ENCODE measurements around the gene ERCC6. TPM values are rescaled to one million over a fixed set of nuclear protein-coding genes. Genes with fewer than 3 reads are reported as not detected.
A peak's percentile ranks its signal among the peaks of the same experiment; 100 is the strongest.

ERCC6 gene
- polyA plus RNA-seq (2013, experiment 1 of 2) = 3.9 TPM
- polyA plus RNA-seq (2013, experiment 2 of 2) = 4.5 TPM

- peak within 1 kb of the TSS in 1 of 2 experiments; percentile 76 for H2BK12ac ChIP-seq (ENCODE audit: low read length in 2 of 2)
- H2BK120ac ChIP-seq (ENCODE audit: low read depth, low read length) = no peak within 1 kb of the TSS
- H2BK15ac ChIP-seq (ENCODE audit: low read depth, poor library complexity, severe bottlenecking) = no peak within 1 kb of the TSS
- H3K4me1 ChIP-seq (ENCODE audit: control insufficient read depth, insufficient read depth, low read depth, low read length) = peaks cover 13% of the 10 kb centered on the region
- peaks cover 23% of the 10 kb centered on the region for H3K79me1 ChIP-seq (replicated peaks; ENCODE audit: low read length, poor library complexity, severe bottlenecking)
- peak within 1 kb of the TSS; percentile 2 for H3K27ac ChIP-seq (ENCODE audit: low read length, poor library complexity, severe bottlenecking)
- H3K9me3 ChIP-seq (ENCODE audit: control insufficient read depth, low read length) = no peaks in the 10 kb centered on the region
- H3K9ac ChIP-seq (ENCODE audit: low read length) = peak within 1 kb of the TSS; percentile 98
- H3K27me3 ChIP-seq (ENCODE audit: control insufficient read depth in 1 of 2, insufficient read depth in 1 of 2, low read length in 2 of 2) = no peaks in the 10 kb centered on the region
- H4K8ac ChIP-seq (ENCODE audit: low read length) = peak within 1 kb of the TSS; percentile 72
- peak within 1 kb of the TSS; percentile 57 to 72 for H3K4ac ChIP-seq (ENCODE audit: low read depth in 1 of 2, low read length in 2 of 2)
- peak within 1 kb of the TSS in 1 of 2 experiments; percentile 68 for H3K14ac ChIP-seq (ENCODE audit: low read length in 2 of 2)
- peak within 1 kb of the TSS; percentile 76 to 86 for H3K4me3 ChIP-seq (ENCODE audit: insufficient read depth in 1 of 2, low read depth in 1 of 2, low read length in 2 of 2)
- H3K36me3 ChIP-seq (ENCODE audit: control insufficient read depth in 1 of 2, insufficient read depth in 2 of 2, low read depth in 1 of 2, low read length in 2 of 2) = peaks cover 0 to 7% of the 10 kb centered on the region in 2 experiments
- peak within 1 kb of the TSS; percentile 83 for H2AFZ ChIP-seq (ENCODE audit: low read depth, low read length)
- H4K91ac ChIP-seq (ENCODE audit: low read length) = no peak within 1 kb of the TSS
- WGBS = 3% methylated on average over 73 of the region's 75 CpGs
- peak within 1 kb of the TSS; percentile 92 for H3K4me2 ChIP-seq (ENCODE audit: low read length, poor library complexity, severe bottlenecking)
- peak within 1 kb of the TSS in 1 of 2 experiments; percentile 51 for H3K23ac ChIP-seq (ENCODE audit: low read length in 2 of 2)
- H3K18ac ChIP-seq (ENCODE audit: low read depth in 1 of 2, low read length in 2 of 2) = peak within 1 kb of the TSS; percentile 69 to 71
- H2AK5ac ChIP-seq (ENCODE audit: low read length, severe bottlenecking) = peak within 1 kb of the TSS; percentile 13
- DNase-seq = peak; percentile 98
- no peak within 1 kb of the TSS for H2BK5ac ChIP-seq (ENCODE audit: low read depth, low read length, poor library complexity, severe bottlenecking)
Measured at GRCh38 chr10:49538381-49539319, at the start of gene ERCC6. ERCC6 (minus strand) TSS chr10:49539121.

- Histone ChIP-seq H2BK12ac (ENCODE audit: low read length in 2 of 2) (no peak overlapping the region), H3K14ac (ENCODE audit: low read length in 2 of 2) (no peak overlapping the region), H2BK15ac (ENCODE audit: low read depth, poor library complexity, severe bottlenecking) (no peak overlapping the region), H2AFZ (ENCODE audit: low read depth, low read length) (peak overlapping the region; percentile 14), H3K4me3 (ENCODE audit: insufficient read depth in 1 of 2, low read depth in 1 of 2, low read length in 2 of 2) (no peak overlapping the region), H3K4me2 (ENCODE audit: low read length, poor library complexity, severe bottlenecking) (no peak overlapping the region), H3K4ac (ENCODE audit: low read depth in 1 of 2, low read length in 2 of 2) (no peak overlapping the region), H2AK5ac (ENCODE audit: low read length, severe bottlenecking) (no peak overlapping the region), H3K27me3 (ENCODE audit: control insufficient read depth in 1 of 2, insufficient read depth in 1 of 2, low read length in 2 of 2) (peaks cover 0 to 11% of the 10 kb centered on the region in 2 experiments), H3K36me3 (ENCODE audit: control insufficient read depth in 1 of 2, insufficient read depth in 2 of 2, low read depth in 1 of 2, low read length in 2 of 2) (no peaks in the 10 kb centered on the region), H2BK120ac (ENCODE audit: low read depth, low read length) (no peak overlapping the region), H2BK5ac (ENCODE audit: low read depth, low read length, poor library complexity, severe bottlenecking) (no peak overlapping the region), H3K27ac (ENCODE audit: low read length, poor library complexity, severe bottlenecking) (no peak overlapping the region), H3K4me1 (ENCODE audit: control insufficient read depth, insufficient read depth, low read depth, low read length) (no peaks in the 10 kb centered on the region), H3K9me3 (ENCODE audit: control insufficient read depth, low read length) (no peaks in the 10 kb centered on the region), H4K8ac (ENCODE audit: low read length) (no peak overlapping the region), H3K18ac (ENCODE audit: low read depth in 1 of 2, low read length in 2 of 2) (no peak overlapping the region), H3K23ac (ENCODE audit: low read length in 2 of 2) (no peak overlapping the region), H3K9ac (ENCODE audit: low read length) (no peak overlapping the region), H4K91ac (ENCODE audit: low read length) (no peak overlapping the region), H3K79me1 (replicated peaks; ENCODE audit: low read length, poor library complexity, severe bottlenecking) (no peaks in the 10 kb centered on the region)
- WGBS = 62% methylated on average over 2 of the region's 4 CpGs
- DNase-seq = no peak
Measured at GRCh38 chr10:49587981-49588380, 49.1 kb upstream of the ERCC6 start.

- Histone ChIP-seq H3K9ac (ENCODE audit: low read length) (no peak overlapping the region), H3K27ac (ENCODE audit: low read length, poor library complexity, severe bottlenecking) (no peak overlapping the region), H3K4me2 (ENCODE audit: low read length, poor library complexity, severe bottlenecking) (no peak overlapping the region), H2BK5ac (ENCODE audit: low read depth, low read length, poor library complexity, severe bottlenecking) (no peak overlapping the region), H3K18ac (ENCODE audit: low read depth in 1 of 2, low read length in 2 of 2) (no peak overlapping the region), H3K36me3 (ENCODE audit: control insufficient read depth in 1 of 2, insufficient read depth in 2 of 2, low read depth in 1 of 2, low read length in 2 of 2) (no peaks in the 10 kb centered on the region), H3K79me1 (replicated peaks; ENCODE audit: low read length, poor library complexity, severe bottlenecking) (no peaks in the 10 kb centered on the region), H3K4ac (ENCODE audit: low read depth in 1 of 2, low read length in 2 of 2) (no peak overlapping the region), H3K14ac (ENCODE audit: low read length in 2 of 2) (no peak overlapping the region), H2BK120ac (ENCODE audit: low read depth, low read length) (no peak overlapping the region), H2AFZ (ENCODE audit: low read depth, low read length) (no peak overlapping the region), H4K8ac (ENCODE audit: low read length) (no peak overlapping the region), H2AK5ac (ENCODE audit: low read length, severe bottlenecking) (no peak overlapping the region), H3K9me3 (ENCODE audit: control insufficient read depth, low read length) (no peaks in the 10 kb centered on the region), H3K27me3 (ENCODE audit: control insufficient read depth in 1 of 2, insufficient read depth in 1 of 2, low read length in 2 of 2) (no peaks in the 10 kb centered on the region), H2BK12ac (ENCODE audit: low read length in 2 of 2) (no peak overlapping the region), H3K4me3 (ENCODE audit: insufficient read depth in 1 of 2, low read depth in 1 of 2, low read length in 2 of 2) (no peak overlapping the region), H4K91ac (ENCODE audit: low read length) (no peak overlapping the region), H2BK15ac (ENCODE audit: low read depth, poor library complexity, severe bottlenecking) (no peak overlapping the region), H3K4me1 (ENCODE audit: control insufficient read depth, insufficient read depth, low read depth, low read length) (no peaks in the 10 kb centered on the region), H3K23ac (ENCODE audit: low read length in 2 of 2) (no peak overlapping the region)
- DNase-seq = no peak
Measured at GRCh38 chr10:49585387-49585786, 46.5 kb upstream of the ERCC6 start.

GRCh38 chr10:49579621-49580020 lies 40.7 kb upstream of the ERCC6 start:
- Histone ChIP-seq H3K36me3 (ENCODE audit: control insufficient read depth in 1 of 2, insufficient read depth in 2 of 2, low read depth in 1 of 2, low read length in 2 of 2) (no peaks in the 10 kb centered on the region), H3K4me2 (ENCODE audit: low read length, poor library complexity, severe bottlenecking) (no peak overlapping the region), H4K91ac (ENCODE audit: low read length) (no peak overlapping the region), H3K14ac (ENCODE audit: low read length in 2 of 2) (no peak overlapping the region), H3K4me3 (ENCODE audit: insufficient read depth in 1 of 2, low read depth in 1 of 2, low read length in 2 of 2) (no peak overlapping the region), H3K27me3 (ENCODE audit: control insufficient read depth in 1 of 2, insufficient read depth in 1 of 2, low read length in 2 of 2) (peaks cover 0 to 3% of the 10 kb centered on the region in 2 experiments), H2AK5ac (ENCODE audit: low read length, severe bottlenecking) (no peak overlapping the region), H2AFZ (ENCODE audit: low read depth, low read length) (no peak overlapping the region), H3K4ac (ENCODE audit: low read depth in 1 of 2, low read length in 2 of 2) (no peak overlapping the region), H3K18ac (ENCODE audit: low read depth in 1 of 2, low read length in 2 of 2) (no peak overlapping the region), H3K4me1 (ENCODE audit: control insufficient read depth, insufficient read depth, low read depth, low read length) (no peaks in the 10 kb centered on the region), H3K79me1 (replicated peaks; ENCODE audit: low read length, poor library complexity, severe bottlenecking) (no peaks in the 10 kb centered on the region), H3K9me3 (ENCODE audit: control insufficient read depth, low read length) (no peaks in the 10 kb centered on the region), H3K27ac (ENCODE audit: low read length, poor library complexity, severe bottlenecking) (no peak overlapping the region), H3K23ac (ENCODE audit: low read length in 2 of 2) (no peak overlapping the region), H4K8ac (ENCODE audit: low read length) (no peak overlapping the region), H2BK12ac (ENCODE audit: low read length in 2 of 2) (no peak overlapping the region), H2BK5ac (ENCODE audit: low read depth, low read length, poor library complexity, severe bottlenecking) (no peak overlapping the region), H3K9ac (ENCODE audit: low read length) (no peak overlapping the region), H2BK15ac (ENCODE audit: low read depth, poor library complexity, severe bottlenecking) (no peak overlapping the region), H2BK120ac (ENCODE audit: low read depth, low read length) (no peak overlapping the region)
- 45% methylated on average over 2 of the region's 2 CpGs for WGBS
- peak; percentile 2 for DNase-seq
